ENCODE measurements around the gene LDHAL6B.

The LDHAL6B gene

DNA sequence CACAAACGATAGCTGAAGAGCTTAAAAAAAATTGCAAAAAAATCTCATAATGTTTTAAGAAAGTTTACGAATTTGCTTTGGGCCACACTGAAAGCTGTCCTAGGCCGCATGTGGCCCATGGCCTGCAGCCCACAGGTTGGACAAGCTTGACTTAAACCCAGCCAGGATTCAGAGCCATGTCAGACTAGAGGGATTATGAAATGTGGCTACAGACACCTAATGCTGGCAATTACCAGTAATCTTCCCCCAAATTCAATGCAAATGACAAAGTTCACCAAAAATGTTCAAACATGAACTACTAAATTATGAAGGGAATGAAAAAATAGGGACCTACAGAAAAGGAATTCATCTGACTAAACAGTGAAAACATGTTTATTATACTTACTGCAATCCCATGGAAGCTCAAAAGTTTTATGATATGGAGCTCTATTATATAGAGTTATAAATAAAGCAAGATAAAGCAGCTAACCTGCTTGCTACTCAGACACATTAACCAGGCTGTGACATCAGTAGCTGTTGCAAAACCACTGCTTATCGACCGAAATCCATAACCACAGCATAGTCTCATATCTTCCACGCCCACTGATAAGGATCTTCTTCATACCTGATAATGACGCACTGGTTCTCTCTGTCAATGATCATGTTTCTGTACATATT lies 49.2 kb downstream of the LDHAL6B start:
- DNase-seq, result peak; percentile 42

DNA sequence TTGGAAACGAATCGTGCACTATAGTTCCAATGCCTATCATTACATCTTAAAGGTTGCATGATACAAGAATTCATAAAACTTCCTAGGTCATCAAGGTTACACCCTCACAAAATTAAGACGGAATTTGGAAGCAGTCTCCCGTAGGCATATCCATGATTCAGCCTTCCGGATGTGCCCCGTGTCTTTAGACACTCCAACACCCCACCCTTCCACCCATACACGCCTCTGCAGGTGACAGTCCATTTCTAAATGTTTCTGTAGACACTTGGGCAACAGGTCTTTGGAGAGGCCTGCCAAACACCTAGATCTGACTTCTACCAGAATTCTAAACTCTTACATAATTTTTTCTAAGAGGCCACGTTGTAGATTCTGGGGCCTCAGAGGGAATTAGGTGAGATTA lies 49.8 kb downstream of the LDHAL6B start:
- no peak for DNase-seq

DNA sequence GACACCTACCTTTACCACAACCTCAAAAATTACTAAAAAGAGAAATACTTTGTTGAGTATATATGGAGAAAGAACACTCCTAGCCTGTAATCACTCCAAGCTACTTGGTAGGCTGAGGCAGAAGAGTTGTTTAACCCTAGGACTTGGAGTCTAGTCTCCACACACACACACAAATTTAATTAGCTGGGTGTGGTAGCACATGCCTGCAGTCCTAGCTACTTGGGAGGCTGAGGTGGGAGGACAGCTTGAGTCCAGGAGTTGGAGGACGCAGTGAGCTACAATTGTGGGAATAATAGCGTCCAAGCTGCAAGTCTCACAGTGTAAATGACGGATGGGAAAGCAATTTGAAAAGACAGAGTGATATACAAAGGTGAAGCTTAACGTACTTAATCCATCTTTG lies 50.5 kb downstream of the LDHAL6B start:
- no peak for DNase-seq
